Measurements from ENCODE around the gene ADAMTS13.

The ADAMTS13 gene

DNA sequence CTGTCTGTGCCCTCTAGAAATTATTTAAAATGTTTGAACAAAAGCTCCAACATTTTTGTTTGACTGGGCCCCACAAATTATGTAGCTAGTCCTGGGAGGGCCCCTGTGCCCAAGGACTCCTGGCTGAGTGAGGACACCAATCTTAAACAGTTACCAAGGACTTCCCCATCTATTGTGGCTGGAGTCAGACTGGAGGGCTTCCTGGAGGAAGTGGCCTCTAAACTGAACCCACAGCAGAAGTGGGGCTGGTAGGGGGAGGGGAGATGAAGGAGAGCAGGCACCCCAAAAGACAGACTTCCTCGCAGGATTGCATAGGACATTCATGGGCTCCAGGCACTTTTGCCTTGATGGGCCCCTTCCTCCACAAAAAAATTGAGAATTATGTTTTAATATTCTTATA, 8.1 kb downstream of the ADAMTS13 start:
- TF ChIP-seq, protein P1, sequence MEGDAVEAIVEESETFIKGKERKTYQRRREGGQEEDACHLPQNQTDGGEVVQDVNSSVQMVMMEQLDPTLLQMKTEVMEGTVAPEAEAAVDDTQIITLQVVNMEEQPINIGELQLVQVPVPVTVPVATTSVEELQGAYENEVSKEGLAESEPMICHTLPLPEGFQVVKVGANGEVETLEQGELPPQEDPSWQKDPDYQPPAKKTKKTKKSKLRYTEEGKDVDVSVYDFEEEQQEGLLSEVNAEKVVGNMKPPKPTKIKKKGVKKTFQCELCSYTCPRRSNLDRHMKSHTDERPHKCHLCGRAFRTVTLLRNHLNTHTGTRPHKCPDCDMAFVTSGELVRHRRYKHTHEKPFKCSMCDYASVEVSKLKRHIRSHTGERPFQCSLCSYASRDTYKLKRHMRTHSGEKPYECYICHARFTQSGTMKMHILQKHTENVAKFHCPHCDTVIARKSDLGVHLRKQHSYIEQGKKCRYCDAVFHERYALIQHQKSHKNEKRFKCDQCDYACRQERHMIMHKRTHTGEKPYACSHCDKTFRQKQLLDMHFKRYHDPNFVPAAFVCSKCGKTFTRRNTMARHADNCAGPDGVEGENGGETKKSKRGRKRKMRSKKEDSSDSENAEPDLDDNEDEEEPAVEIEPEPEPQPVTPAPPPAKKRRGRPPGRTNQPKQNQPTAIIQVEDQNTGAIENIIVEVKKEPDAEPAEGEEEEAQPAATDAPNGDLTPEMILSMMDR (IDR thresholded peaks at IDR 0.05; ENCODE audit: low read depth, low read length), result no peak
- DNase-seq (ENCODE audit: low read depth in 2 of 2), result no peak
- H3K4me3 ChIP-seq (replicated peaks in 1 of 2; ENCODE audit: low read depth in 2 of 2, low read length in 2 of 2), result no peak overlapping the region

DNA sequence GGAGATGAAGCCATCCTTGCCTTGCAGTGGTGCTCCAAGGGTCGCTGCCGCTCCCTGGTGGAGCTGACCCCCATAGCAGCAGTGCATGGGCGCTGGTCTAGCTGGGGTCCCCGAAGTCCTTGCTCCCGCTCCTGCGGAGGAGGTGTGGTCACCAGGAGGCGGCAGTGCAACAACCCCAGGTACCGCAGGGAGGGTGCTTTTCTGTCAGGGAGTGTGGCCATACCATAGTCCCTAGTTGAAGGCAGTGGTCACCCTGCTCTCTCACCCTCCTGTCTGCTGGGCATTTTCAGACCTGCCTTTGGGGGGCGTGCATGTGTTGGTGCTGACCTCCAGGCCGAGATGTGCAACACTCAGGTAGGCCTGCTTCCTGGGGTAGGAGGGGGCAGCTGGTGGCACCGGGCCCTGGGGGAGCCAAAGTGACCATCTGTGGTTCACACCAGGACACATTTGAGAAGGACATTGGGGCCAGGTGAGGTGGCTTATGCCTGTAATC, 11.2 kb downstream of the ADAMTS13 start:
- TF ChIP-seq, protein P1 (IDR thresholded peaks at IDR 0.05; ENCODE audit: low read depth, low read length), result no peak
- no peak for DNase-seq (ENCODE audit: low read depth in 2 of 2)
- H3K4me3 ChIP-seq (replicated peaks in 1 of 2; ENCODE audit: low read depth in 2 of 2, low read length in 2 of 2), result no peak overlapping the region

DNA sequence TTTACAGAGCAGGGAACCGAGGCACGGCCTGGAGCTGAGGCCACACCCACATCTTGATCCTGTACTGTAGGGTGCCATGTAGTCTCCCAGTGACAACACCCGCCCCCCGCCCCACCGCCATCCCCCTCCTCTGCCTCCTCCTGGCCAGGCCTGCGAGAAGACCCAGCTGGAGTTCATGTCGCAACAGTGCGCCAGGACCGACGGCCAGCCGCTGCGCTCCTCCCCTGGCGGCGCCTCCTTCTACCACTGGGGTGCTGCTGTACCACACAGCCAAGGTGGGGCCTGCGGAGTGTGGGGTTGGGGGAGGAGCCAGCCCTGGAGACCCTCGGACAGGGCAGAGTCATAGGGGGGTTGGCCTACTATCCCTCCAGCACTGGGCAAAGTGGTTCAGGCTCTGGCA, 14.5 kb downstream of the ADAMTS13 start:
- DNase-seq (ENCODE audit: low read depth in 2 of 2), result no peak
- TF ChIP-seq, protein P1 (IDR thresholded peaks at IDR 0.05; ENCODE audit: low read depth, low read length), result no peak
- H3K4me3 ChIP-seq (replicated peaks in 1 of 2; ENCODE audit: low read depth in 2 of 2, low read length in 2 of 2), result no peak overlapping the region

DNA sequence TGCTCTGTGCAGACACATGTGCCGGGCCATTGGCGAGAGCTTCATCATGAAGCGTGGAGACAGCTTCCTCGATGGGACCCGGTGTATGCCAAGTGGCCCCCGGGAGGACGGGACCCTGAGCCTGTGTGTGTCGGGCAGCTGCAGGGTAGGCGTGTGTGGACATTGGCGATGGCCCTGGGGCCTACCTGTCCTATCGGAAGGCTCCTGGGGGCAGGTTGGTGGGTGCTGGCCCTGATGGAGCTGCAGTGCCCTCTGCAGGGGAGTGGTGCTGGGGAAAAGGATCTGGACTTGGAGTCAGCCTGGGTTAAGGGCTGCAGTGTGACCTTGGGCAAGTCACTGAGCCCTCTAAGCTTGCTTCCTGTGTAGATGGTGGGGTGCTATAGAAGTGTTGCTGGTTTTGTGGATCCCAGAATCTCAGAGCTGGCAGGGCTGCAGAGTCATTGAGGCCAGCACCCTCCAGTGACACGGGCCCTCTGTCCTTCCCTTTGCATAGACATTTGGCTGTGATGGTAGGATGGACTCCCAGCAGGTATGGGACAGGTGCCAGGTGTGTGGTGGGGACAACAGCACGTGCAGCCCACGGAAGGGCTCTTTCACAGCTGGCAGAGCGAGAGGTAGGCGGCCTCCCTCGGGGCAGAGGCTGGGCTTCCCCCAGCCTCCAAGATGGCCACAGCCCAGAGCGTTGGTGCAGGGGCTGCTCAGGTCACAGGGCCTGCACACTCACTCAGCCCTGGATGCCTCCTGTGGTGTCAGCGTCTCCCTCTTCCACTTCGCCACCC, 15.8 kb downstream of the ADAMTS13 start:
- H3K4me3 ChIP-seq (replicated peaks in 1 of 2; ENCODE audit: low read depth in 2 of 2, low read length in 2 of 2), result no peak overlapping the region
- TF ChIP-seq, protein P1 (IDR thresholded peaks at IDR 0.05; ENCODE audit: low read depth, low read length), result peak; percentile 13

DNA sequence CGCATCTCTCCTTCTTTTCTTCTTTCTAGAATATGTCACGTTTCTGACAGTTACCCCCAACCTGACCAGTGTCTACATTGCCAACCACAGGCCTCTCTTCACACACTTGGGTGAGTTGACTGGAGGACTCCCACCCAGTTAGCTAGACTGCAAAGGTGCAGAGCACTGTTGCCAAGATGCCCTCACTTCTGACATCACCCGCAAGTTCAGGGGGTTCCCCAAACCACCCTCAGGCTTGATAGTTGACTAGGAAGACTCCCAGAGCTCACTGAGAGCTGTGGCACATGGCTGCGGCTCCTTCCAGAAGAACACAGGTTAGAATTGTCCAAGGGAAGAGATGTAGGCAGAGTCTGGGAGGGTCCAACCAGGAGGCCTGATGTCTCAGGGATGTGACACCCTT, 17.2 kb downstream of the ADAMTS13 start:
- TF ChIP-seq, protein P1 (IDR thresholded peaks at IDR 0.05; ENCODE audit: low read depth, low read length), result no peak
- no peak overlapping the region for H3K4me3 ChIP-seq (replicated peaks in 1 of 2; ENCODE audit: low read depth in 2 of 2, low read length in 2 of 2)
- DNase-seq (ENCODE audit: low read depth in 2 of 2), result no peak

More for the DNA sequence above, 15.8 kb downstream of the ADAMTS13 start:
- no peak for DNase-seq (ENCODE audit: low read depth in 2 of 2)

DNA sequence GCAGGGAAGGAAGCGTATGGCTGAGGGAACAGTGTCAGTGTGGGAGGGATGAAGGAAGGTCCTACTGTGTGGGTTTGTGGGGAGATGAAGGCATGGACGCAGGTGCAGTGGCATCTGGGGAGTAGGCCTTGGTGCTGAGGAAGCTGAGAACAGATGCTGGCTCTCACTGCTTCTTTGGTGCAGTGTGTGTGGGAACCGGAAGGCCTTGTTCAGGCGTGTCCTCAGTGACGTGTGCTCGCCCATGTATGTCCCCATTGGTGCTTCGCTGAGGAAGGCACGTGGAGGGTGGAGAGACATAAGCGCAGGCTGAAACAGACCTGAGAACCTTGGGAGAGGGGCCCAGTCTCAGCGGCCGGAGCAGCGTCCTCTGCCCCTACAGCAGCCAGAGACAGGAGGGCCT, 18.7 kb downstream of the ADAMTS13 start:
- H3K4me3 ChIP-seq (replicated peaks in 1 of 2; ENCODE audit: low read depth in 2 of 2, low read length in 2 of 2), result no peak overlapping the region
- TF ChIP-seq, protein P1 (IDR thresholded peaks at IDR 0.05; ENCODE audit: low read depth, low read length), result no peak
- DNase-seq (ENCODE audit: low read depth in 2 of 2), result no peak
